SJSA1 (cell line): Measurements from ENCODE around the gene FAM3B. TPM values are rescaled to one million over a fixed set of nuclear protein-coding genes. Genes with fewer than 3 reads are reported as not detected.
A peak's percentile ranks its signal among the peaks of the same experiment; 100 is the strongest.

Experiments
- DNase-seq, 2 experiments: peaks; one replicate each; pipeline ENCODE4 v3.0.0-alpha.2; 2015 to 2020; ENCODE audit warnings: low spot score in 2 of 2, low read depth in 1 of 2
- H3K27ac ChIP-seq: fragments of 250-450 bp; sonication (Bioruptor Pico); 2 replicates; pipeline ENCODE4 v1.5.1; 2020; ENCODE audit warnings: mild to moderate bottlenecking, moderate library complexity
- H3K27me3 ChIP-seq: fragments of 250-450 bp; sonication (Bioruptor Pico); replicated peaks from 2 replicates; pipeline ENCODE4 v1.5.1; 2020; ENCODE audit warnings: mild to moderate bottlenecking, moderate library complexity
- H3K36me3 ChIP-seq: fragments of 250-450 bp; sonication (Bioruptor Pico); 2 replicates; pipeline ENCODE4 v1.5.1; 2020; ENCODE audit warnings: mild to moderate bottlenecking
- H3K4me1 ChIP-seq: fragments of 250-450 bp; sonication (Bioruptor Pico); replicated peaks from 2 replicates; pipeline ENCODE4 v1.6.1; 2021; ENCODE audit warnings: mild to moderate bottlenecking
- H3K4me3 ChIP-seq: fragments of 250-450 bp; sonication (Bioruptor Pico); 2 replicates; pipeline ENCODE4 v1.5.1; 2020; ENCODE audit warnings: mild to moderate bottlenecking
- H3K9me3 ChIP-seq: fragments of 250-450 bp; sonication (Bioruptor Pico); replicated peaks from 2 replicates; pipeline ENCODE4 v1.5.1; 2020; ENCODE audit warnings: mild to moderate bottlenecking
- total RNA-seq: library from RNA; depleted of rRNA; stranded (reverse); fragments of >200 nt; shearing (Covaris generic); gene quantifications from 2 replicates; pipeline ENCODE4 v1.2.3, GENCODE V29; 2014; rRNA removed

FAM3B gene
- total RNA-seq, result not detected in 2 replicates

- Histone ChIP-seq H3K4me3 (no peak within 1 kb of the TSS), H3K27me3 (peaks cover 40% of the 10 kb centered on the region; the same call in 1 of the 2 replicates), H3K9me3 (no peaks in the 10 kb centered on the region), H3K27ac (no peak within 1 kb of the TSS), H3K36me3 (no peaks in the 10 kb centered on the region), H3K4me1 (no peaks in the 10 kb centered on the region)
- no peak for DNase-seq
These were observed at the start of gene FAM3B for GRCh38 chr21:41316200-41317062. Gene FAM3B, plus strand, starts transcription at chr21:41316801. Its CDS starts 79 bp downstream, at chr21:41316880.

- H3K4me3 ChIP-seq, result no peak overlapping the region
- DNase-seq, result no peak
- no peak overlapping the region for H3K27ac ChIP-seq
- H3K36me3 ChIP-seq, result no peaks in the 10 kb centered on the region
- H3K4me1 ChIP-seq, result no peaks in the 10 kb centered on the region
- H3K9me3 ChIP-seq, result no peaks in the 10 kb centered on the region
- H3K27me3 ChIP-seq, result peaks cover 4% of the 10 kb centered on the region; the same call in 1 of the 2 replicates
These were observed 49.3 kb upstream of the FAM3B start for GRCh38 chr21:41267346-41267745.

- H3K4me3 ChIP-seq, result no peak overlapping the region
- no peaks in the 10 kb centered on the region for H3K36me3 ChIP-seq
- no peak for DNase-seq
- H3K27me3 ChIP-seq, result no peaks in the 10 kb centered on the region
- H3K27ac ChIP-seq, result no peak overlapping the region
- no peaks in the 10 kb centered on the region for H3K9me3 ChIP-seq
- H3K4me1 ChIP-seq, result no peaks in the 10 kb centered on the region
These were observed 47.1 kb upstream of the FAM3B start for GRCh38 chr21:41269535-41269934.

GRCh38 chr21:41277196-41277595 lies 39.4 kb upstream of the FAM3B start:
- Histone ChIP-seq H3K4me1 (no peaks in the 10 kb centered on the region), H3K36me3 (no peaks in the 10 kb centered on the region), H3K27me3 (no peaks in the 10 kb centered on the region; the same call in 1 of the 2 replicates), H3K4me3 (no peak overlapping the region), H3K27ac (no peak overlapping the region), H3K9me3 (no peaks in the 10 kb centered on the region)
- DNase-seq, result no peak

- Histone ChIP-seq H3K36me3 (no peaks in the 10 kb centered on the region), H3K27me3 (no peaks in the 10 kb centered on the region; the same call in 1 of the 2 replicates), H3K4me3 (no peak overlapping the region), H3K4me1 (no peaks in the 10 kb centered on the region), H3K27ac (no peak overlapping the region), H3K9me3 (no peaks in the 10 kb centered on the region)
- DNase-seq, result no peak
These were observed 38.8 kb upstream of the FAM3B start for GRCh38 chr21:41277846-41278245.

- H3K4me3 ChIP-seq, result no peak overlapping the region
- H3K36me3 ChIP-seq, result no peaks in the 10 kb centered on the region
- H3K27me3 ChIP-seq, result peaks cover 4% of the 10 kb centered on the region; the same call in 1 of the 2 replicates
- no peak overlapping the region for H3K27ac ChIP-seq
- no peaks in the 10 kb centered on the region for H3K4me1 ChIP-seq
- H3K9me3 ChIP-seq, result no peaks in the 10 kb centered on the region
- no peak for DNase-seq
These were observed 36.3 kb upstream of the FAM3B start for GRCh38 chr21:41280115-41280919.

- Histone ChIP-seq H3K4me3 (no peak overlapping the region), H3K9me3 (no peaks in the 10 kb centered on the region), H3K36me3 (no peaks in the 10 kb centered on the region), H3K4me1 (no peaks in the 10 kb centered on the region), H3K27ac (no peak overlapping the region), H3K27me3 (peaks cover 4% of the 10 kb centered on the region; the same call in 1 of the 2 replicates)
- no peak for DNase-seq
These were observed 34.2 kb upstream of the FAM3B start for GRCh38 chr21:41282412-41282811.

GRCh38 chr21:41283211-41283818 lies 33.3 kb upstream of the FAM3B start:
- Histone ChIP-seq H3K27ac (no peak overlapping the region), H3K9me3 (no peaks in the 10 kb centered on the region), H3K4me3 (no peak overlapping the region), H3K36me3 (no peaks in the 10 kb centered on the region), H3K4me1 (no peaks in the 10 kb centered on the region), H3K27me3 (peaks cover 4% of the 10 kb centered on the region; the same call in 1 of the 2 replicates)
- DNase-seq, result peak in 1 of 2 experiments; percentile 36

GRCh38 chr21:41289431-41289830 lies 27.2 kb upstream of the FAM3B start:
- Histone ChIP-seq H3K4me3 (no peak overlapping the region), H3K36me3 (no peaks in the 10 kb centered on the region), H3K27me3 (0 out of 2 replicates have a peak, but pooled peaks cover 6% of the 10 kb centered on the region), H3K9me3 (no peaks in the 10 kb centered on the region), H3K27ac (no peak overlapping the region), H3K4me1 (no peaks in the 10 kb centered on the region)
- DNase-seq, result no peak

- H3K27me3 ChIP-seq, result 0 out of 2 replicates have a peak, but pooled peaks cover 6% of the 10 kb centered on the region
- no peak overlapping the region for H3K4me3 ChIP-seq
- no peaks in the 10 kb centered on the region for H3K4me1 ChIP-seq
- DNase-seq, result no peak
- no peaks in the 10 kb centered on the region for H3K36me3 ChIP-seq
- H3K27ac ChIP-seq, result no peak overlapping the region
- no peaks in the 10 kb centered on the region for H3K9me3 ChIP-seq
These were observed 26.3 kb upstream of the FAM3B start for GRCh38 chr21:41290106-41290799.

- 0 out of 2 replicates have a peak, but pooled peaks cover 3% of the 10 kb centered on the region for H3K27me3 ChIP-seq
- H3K4me1 ChIP-seq, result no peaks in the 10 kb centered on the region
- H3K9me3 ChIP-seq, result no peaks in the 10 kb centered on the region
- H3K36me3 ChIP-seq, result no peaks in the 10 kb centered on the region
- DNase-seq, result no peak
- no peak overlapping the region for H3K4me3 ChIP-seq
- H3K27ac ChIP-seq, result no peak overlapping the region
These were observed 21.9 kb upstream of the FAM3B start for GRCh38 chr21:41294548-41295231.

GRCh38 chr21:41295721-41296254 lies 20.8 kb upstream of the FAM3B start:
- H3K4me1 ChIP-seq, result no peaks in the 10 kb centered on the region
- H3K36me3 ChIP-seq, result no peaks in the 10 kb centered on the region
- DNase-seq, result no peak
- no peak overlapping the region for H3K4me3 ChIP-seq
- H3K9me3 ChIP-seq, result no peaks in the 10 kb centered on the region
- H3K27ac ChIP-seq, result no peak overlapping the region
- H3K27me3 ChIP-seq, result 0 out of 2 replicates have a peak, but pooled peaks cover 3% of the 10 kb centered on the region
